Coronary artery (tissue), 2 donors: Measurements from ENCODE around the gene TUT4.

Experiments used
- DNase-seq: peaks from one replicate; pipeline ENCODE4 v3.0.0-alpha.2; 2017; ENCODE audit warnings: low spot score
- H3K27ac ChIP-seq, 2 donors: fragments of 200-600 bp; sonication (generic); one replicate each; pipeline ENCODE4 v1.5.1; 2016 to 2019
- H3K4me3 ChIP-seq: fragments of 200-600 bp; sonication (generic); 2 replicates; pipeline ENCODE4 v1.5.1; 2016; ENCODE audit warnings: mild to moderate bottlenecking, moderate library complexity
- CTCF ChIP-seq: fragments of 200-600 bp; sonication (generic); IDR thresholded peaks from one replicate; pipeline ENCODE4 v1.5.1; 2019; ENCODE audit warnings: antibody characterized with exemption

TUT4 gene

GRCh38 chr1:52597912-52598311 lies 45.0 kb upstream of the TUT4 start:
- no peak for DNase-seq
- Histone ChIP-seq H3K27ac (no peak overlapping the region), H3K4me3 (no peak overlapping the region)
- TF ChIP-seq CTCF = no peak

GRCh38 chr1:52595061-52595460 lies 42.2 kb upstream of the TUT4 start:
- Histone ChIP-seq H3K27ac (no peak overlapping the region), H3K4me3 (no peak overlapping the region)
- no peak for DNase-seq
- no peak for TF ChIP-seq CTCF

GRCh38 chr1:52593495-52593894 lies 40.6 kb upstream of the TUT4 start:
- Histone ChIP-seq H3K4me3 (no peak overlapping the region), H3K27ac (no peak overlapping the region)
- TF ChIP-seq CTCF = no peak
- DNase-seq = no peak

- DNase-seq = no peak
Measured at GRCh38 chr1:52592637-52593323, 39.9 kb upstream of the TUT4 start.

GRCh38 chr1:52590266-52590665 lies 37.4 kb upstream of the TUT4 start:
- Histone ChIP-seq H3K27ac (no peak overlapping the region), H3K4me3 (no peak overlapping the region)
- no peak for DNase-seq
- TF ChIP-seq CTCF = no peak

More at GRCh38 chr1:52592637-52593323, 39.9 kb upstream of the TUT4 start:
- no peak for TF ChIP-seq CTCF
- Histone ChIP-seq H3K27ac (no peak overlapping the region), H3K4me3 (no peak overlapping the region)

GRCh38 chr1:52588535-52588934 lies 35.6 kb upstream of the TUT4 start:
- DNase-seq = no peak
- Histone ChIP-seq H3K4me3 (no peak overlapping the region), H3K27ac (no peak overlapping the region)
- no peak for TF ChIP-seq CTCF

GRCh38 chr1:52588027-52588426 lies 35.1 kb upstream of the TUT4 start:
- Histone ChIP-seq H3K4me3 (no peak overlapping the region), H3K27ac (no peak overlapping the region)
- DNase-seq = no peak
- no peak for TF ChIP-seq CTCF
